CD4-positive, alpha-beta T cell treated with Interleukin-21 for 1 hour (primary cell): Measurements from ENCODE around the gene CPNE2.
"Not testable (repeated sequence)": the region's sequence is repeated elsewhere in the genome, so short reads cannot be mapped to it uniquely, and the experiment has no call there.

ENCODE experiments used
- DNase-seq: peaks from one replicate; pipeline ENCODE4 v3.0.0-alpha.2; 2020

Gene CPNE2

GRCh38 chr16:57102888-57103851, 10.8 kb downstream of the CPNE2 start:
- no peak for DNase-seq

GRCh38 chr16:57104706-57105105, 12.3 kb downstream of the CPNE2 start:
- DNase-seq = no peak

- no peak for DNase-seq
These were observed 12.8 kb downstream of the CPNE2 start for GRCh38 chr16:57105184-57105583.

GRCh38 chr16:57106767-57107166, 14.4 kb downstream of the CPNE2 start:
- DNase-seq = no peak

- no peak for DNase-seq
These were observed 15.0 kb downstream of the CPNE2 start for GRCh38 chr16:57107321-57107922.

GRCh38 chr16:57108432-57108831, 16.0 kb downstream of the CPNE2 start:
- DNase-seq = no peak

- not testable (repeated sequence) for DNase-seq
These were observed 17.1 kb downstream of the CPNE2 start for GRCh38 chr16:57109259-57110105.

- no peak for DNase-seq
These were observed 18.6 kb downstream of the CPNE2 start for GRCh38 chr16:57110937-57111336.

GRCh38 chr16:57111420-57111819, 19.0 kb downstream of the CPNE2 start:
- no peak for DNase-seq

GRCh38 chr16:57112403-57113041, 20.1 kb downstream of the CPNE2 start:
- no peak for DNase-seq

- DNase-seq = no peak
These were observed 20.7 kb downstream of the CPNE2 start for GRCh38 chr16:57113042-57113453.

- no peak for DNase-seq
These were observed 21.3 kb downstream of the CPNE2 start for GRCh38 chr16:57113664-57114063.

GRCh38 chr16:57115168-57115513, 22.8 kb downstream of the CPNE2 start:
- DNase-seq = no peak

- DNase-seq = no peak
These were observed 23.3 kb downstream of the CPNE2 start for GRCh38 chr16:57115514-57116182.

- DNase-seq = no peak
These were observed 26.2 kb downstream of the CPNE2 start for GRCh38 chr16:57118461-57119084.

- no peak for DNase-seq
These were observed 31.0 kb downstream of the CPNE2 start for GRCh38 chr16:57123216-57123973.

GRCh38 chr16:57123974-57124674, 31.7 kb downstream of the CPNE2 start:
- no peak for DNase-seq

GRCh38 chr16:57125376-57125775, 33.0 kb downstream of the CPNE2 start:
- no peak for DNase-seq

GRCh38 chr16:57125969-57126368, 33.6 kb downstream of the CPNE2 start:
- DNase-seq = no peak

- no peak for DNase-seq
These were observed 34.0 kb downstream of the CPNE2 start for GRCh38 chr16:57126411-57126810.
